Measurements from ENCODE around the gene PIEZO2. TPM values are rescaled to one million over a fixed set of nuclear protein-coding genes. Genes with fewer than 3 reads are reported as not detected.
"Not testable (repeated sequence)": the region's sequence is repeated elsewhere in the genome, so short reads cannot be mapped to it uniquely, and the experiment has no call there.

The PIEZO2 gene
- total RNA-seq, 1 donor from 2014 or later: 26.8 TPM

GRCh38 chr18:10850216-10850615 lies 299.2 kb downstream of the PIEZO2 start:
- no peak for DNase-seq (ENCODE audit: low spot score)
- no peak for ATAC-seq
- intact Hi-C loops (cut with DNase I): loop anchor here (10.0 kb wide), 1 partner anchor 195 kb away; no protein-coding TSS in a partner anchor

- intact Hi-C loops (cut with DNase I): loop anchor here (10.0 kb wide), 1 partner anchor 307 kb away; no protein-coding TSS in a partner anchor
- no peak for DNase-seq (ENCODE audit: low spot score)
- no peak for ATAC-seq
Measured at GRCh38 chr18:10847907-10848306, 301.5 kb downstream of the PIEZO2 start.

GRCh38 chr18:10847408-10847790 lies 302.0 kb downstream of the PIEZO2 start:
- no peak for DNase-seq (ENCODE audit: low spot score)
- no peak for ATAC-seq
- intact Hi-C loops (cut with DNase I): loop anchor here (10.0 kb wide), 1 partner anchor 307 kb away; no protein-coding TSS in a partner anchor

- intact Hi-C loops (cut with DNase I): loop anchor here (10.0 kb wide), 1 partner anchor 308 kb away; no protein-coding TSS in a partner anchor
- no peak for ATAC-seq
Measured at GRCh38 chr18:10846657-10847407, 302.5 kb downstream of the PIEZO2 start.

GRCh38 chr18:10846035-10846434 lies 303.3 kb downstream of the PIEZO2 start:
- intact Hi-C loops (cut with DNase I): loop anchor here (10.0 kb wide), 1 partner anchor 309 kb away; no protein-coding TSS in a partner anchor
- not testable (repeated sequence) for ATAC-seq; DNase-seq (ENCODE audit: low spot score)

More at GRCh38 chr18:10846657-10847407, 302.5 kb downstream of the PIEZO2 start:
- DNase-seq (ENCODE audit: low spot score): no peak

GRCh38 chr18:10843565-10843964 lies 305.8 kb downstream of the PIEZO2 start:
- no peak for DNase-seq (ENCODE audit: low spot score)
- ATAC-seq: no peak
- intact Hi-C loops (cut with DNase I): loop anchor here (10.0 kb wide), 1 partner anchor 311 kb away; no protein-coding TSS in a partner anchor

GRCh38 chr18:10842861-10843260 lies 306.5 kb downstream of the PIEZO2 start:
- no peak for ATAC-seq
- DNase-seq (ENCODE audit: low spot score): no peak
- intact Hi-C loops (cut with DNase I): loop anchor here (10.0 kb wide), 1 partner anchor 312 kb away; no protein-coding TSS in a partner anchor

GRCh38 chr18:10842371-10842770 lies 307.0 kb downstream of the PIEZO2 start:
- intact Hi-C loops (cut with DNase I): loop anchor here (10.0 kb wide), 1 partner anchor 312 kb away; no protein-coding TSS in a partner anchor
- no peak for ATAC-seq
- no peak for DNase-seq (ENCODE audit: low spot score)

- intact Hi-C loops (cut with DNase I): loop anchor here (10.0 kb wide), 1 partner anchor 314 kb away; no protein-coding TSS in a partner anchor
- peak; percentile 83 for ATAC-seq
- no peak for DNase-seq (ENCODE audit: low spot score)
Measured at GRCh38 chr18:10841203-10841602, 308.2 kb downstream of the PIEZO2 start.

- intact Hi-C loops (cut with DNase I): loop anchor here (10.0 kb wide), 1 partner anchor 314 kb away; no protein-coding TSS in a partner anchor
- peak; percentile 64 for ATAC-seq
- DNase-seq (ENCODE audit: low spot score): no peak
Measured at GRCh38 chr18:10840743-10841142, 308.6 kb downstream of the PIEZO2 start.

GRCh38 chr18:10839421-10839820 lies 309.9 kb downstream of the PIEZO2 start:
- intact Hi-C loops (cut with DNase I): no loop called here
- no peak for ATAC-seq

GRCh38 chr18:10838553-10838952 lies 310.8 kb downstream of the PIEZO2 start:
- intact Hi-C loops (cut with DNase I): no loop called here
- ATAC-seq (no peak), DNase-seq (ENCODE audit: low spot score) (no peak)

More at GRCh38 chr18:10839421-10839820, 309.9 kb downstream of the PIEZO2 start:
- DNase-seq (ENCODE audit: low spot score): no peak

- intact Hi-C loops (cut with DNase I): no loop called here
- no peak for DNase-seq (ENCODE audit: low spot score)
- no peak for ATAC-seq
Measured at GRCh38 chr18:10834128-10834815, 315.1 kb downstream of the PIEZO2 start.

GRCh38 chr18:10833656-10834055 lies 315.7 kb downstream of the PIEZO2 start:
- no peak for ATAC-seq
- intact Hi-C loops (cut with DNase I): no loop called here

GRCh38 chr18:10826400-10826799 lies 323.0 kb downstream of the PIEZO2 start:
- ATAC-seq: no peak
- intact Hi-C loops (cut with DNase I): no loop called here
- DNase-seq (ENCODE audit: low spot score): no peak

More at GRCh38 chr18:10833656-10834055, 315.7 kb downstream of the PIEZO2 start:
- DNase-seq (ENCODE audit: low spot score): no peak

- DNase-seq (ENCODE audit: low spot score) (no peak), ATAC-seq (no peak)
- intact Hi-C loops (cut with DNase I): no loop called here
Measured at GRCh38 chr18:10822456-10822855, 326.9 kb downstream of the PIEZO2 start.

GRCh38 chr18:10820681-10821080 lies 328.7 kb downstream of the PIEZO2 start:
- ATAC-seq (no peak), DNase-seq (ENCODE audit: low spot score) (no peak)
- intact Hi-C loops (cut with DNase I): no loop called here

- intact Hi-C loops (cut with DNase I): no loop called here
Measured at GRCh38 chr18:10814336-10814735, 335.0 kb downstream of the PIEZO2 start.

GRCh38 chr18:10805587-10806118 lies 343.7 kb downstream of the PIEZO2 start:
- ATAC-seq: no peak
- intact Hi-C loops (cut with DNase I): no loop called here
- no peak for DNase-seq (ENCODE audit: low spot score)

More at GRCh38 chr18:10814336-10814735, 335.0 kb downstream of the PIEZO2 start:
- ATAC-seq (no peak), DNase-seq (ENCODE audit: low spot score) (no peak)
